ENCODE data around the gene NEO1.

The NEO1 gene

DNA sequence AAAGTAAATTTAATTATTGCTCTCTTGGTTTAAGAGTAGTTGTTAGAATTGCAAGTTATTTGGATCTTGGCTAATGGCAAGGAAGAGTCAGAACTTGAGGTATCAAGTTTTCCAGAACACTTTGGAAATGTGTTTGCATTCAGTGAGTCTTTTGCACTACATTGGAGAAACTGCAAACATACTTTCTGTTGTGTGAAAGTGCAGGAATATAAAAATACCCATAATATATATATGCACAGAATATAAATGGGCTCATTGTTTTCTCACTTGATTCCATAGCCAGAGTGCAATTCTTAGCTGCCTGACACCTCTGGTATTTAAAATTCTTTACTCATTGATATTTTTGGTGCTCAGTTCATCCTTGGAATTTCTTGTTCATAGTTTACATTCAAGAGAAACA, 223.6 kb downstream of the NEO1 start:
- no peak for TF ChIP-seq EZH2 (IDR thresholded peaks at IDR 0.05; ENCODE audit: borderline replicate concordance, low read length)
- TF ChIP-seq, protein P1, sequence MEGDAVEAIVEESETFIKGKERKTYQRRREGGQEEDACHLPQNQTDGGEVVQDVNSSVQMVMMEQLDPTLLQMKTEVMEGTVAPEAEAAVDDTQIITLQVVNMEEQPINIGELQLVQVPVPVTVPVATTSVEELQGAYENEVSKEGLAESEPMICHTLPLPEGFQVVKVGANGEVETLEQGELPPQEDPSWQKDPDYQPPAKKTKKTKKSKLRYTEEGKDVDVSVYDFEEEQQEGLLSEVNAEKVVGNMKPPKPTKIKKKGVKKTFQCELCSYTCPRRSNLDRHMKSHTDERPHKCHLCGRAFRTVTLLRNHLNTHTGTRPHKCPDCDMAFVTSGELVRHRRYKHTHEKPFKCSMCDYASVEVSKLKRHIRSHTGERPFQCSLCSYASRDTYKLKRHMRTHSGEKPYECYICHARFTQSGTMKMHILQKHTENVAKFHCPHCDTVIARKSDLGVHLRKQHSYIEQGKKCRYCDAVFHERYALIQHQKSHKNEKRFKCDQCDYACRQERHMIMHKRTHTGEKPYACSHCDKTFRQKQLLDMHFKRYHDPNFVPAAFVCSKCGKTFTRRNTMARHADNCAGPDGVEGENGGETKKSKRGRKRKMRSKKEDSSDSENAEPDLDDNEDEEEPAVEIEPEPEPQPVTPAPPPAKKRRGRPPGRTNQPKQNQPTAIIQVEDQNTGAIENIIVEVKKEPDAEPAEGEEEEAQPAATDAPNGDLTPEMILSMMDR (IDR thresholded peaks at IDR 0.05; ENCODE audit: low read length), result no peak
- no peaks in the 10 kb centered on the region for H3K4me1 ChIP-seq (ENCODE audit: insufficient read depth, low read length, severe bottlenecking)
- no peaks in the 10 kb centered on the region for H3K36me3 ChIP-seq (ENCODE audit: insufficient read depth, low read length)
- H2AFZ ChIP-seq (ENCODE audit: low read length), result no peak overlapping the region
- no peaks in the 10 kb centered on the region for H3F3A ChIP-seq (ENCODE audit: insufficient read depth, low read length)
- no peaks in the 10 kb centered on the region for H3K9me3 ChIP-seq (ENCODE audit: low read length)
- no peak overlapping the region for H3K4me2 ChIP-seq (ENCODE audit: low read length)
- no peak overlapping the region for H3K9ac ChIP-seq (ENCODE audit: low read length)
- no peak overlapping the region for H3K27ac ChIP-seq (ENCODE audit: low read depth, low read length, poor library complexity, severe bottlenecking)
- no peaks in the 10 kb centered on the region for H3K9me2 ChIP-seq (ENCODE audit: low read depth, low read length)
- no peaks in the 10 kb centered on the region for H4K20me1 ChIP-seq (ENCODE audit: insufficient read depth, low read length)
- H3K79me2 ChIP-seq (ENCODE audit: insufficient read depth, low read length), result no peaks in the 10 kb centered on the region
- H3K27me3 ChIP-seq (ENCODE audit: insufficient read depth, low read length), result no peaks in the 10 kb centered on the region
- H3K4me3 ChIP-seq (ENCODE audit: low read depth, low read length, poor library complexity, severe bottlenecking), result no peak overlapping the region

DNA sequence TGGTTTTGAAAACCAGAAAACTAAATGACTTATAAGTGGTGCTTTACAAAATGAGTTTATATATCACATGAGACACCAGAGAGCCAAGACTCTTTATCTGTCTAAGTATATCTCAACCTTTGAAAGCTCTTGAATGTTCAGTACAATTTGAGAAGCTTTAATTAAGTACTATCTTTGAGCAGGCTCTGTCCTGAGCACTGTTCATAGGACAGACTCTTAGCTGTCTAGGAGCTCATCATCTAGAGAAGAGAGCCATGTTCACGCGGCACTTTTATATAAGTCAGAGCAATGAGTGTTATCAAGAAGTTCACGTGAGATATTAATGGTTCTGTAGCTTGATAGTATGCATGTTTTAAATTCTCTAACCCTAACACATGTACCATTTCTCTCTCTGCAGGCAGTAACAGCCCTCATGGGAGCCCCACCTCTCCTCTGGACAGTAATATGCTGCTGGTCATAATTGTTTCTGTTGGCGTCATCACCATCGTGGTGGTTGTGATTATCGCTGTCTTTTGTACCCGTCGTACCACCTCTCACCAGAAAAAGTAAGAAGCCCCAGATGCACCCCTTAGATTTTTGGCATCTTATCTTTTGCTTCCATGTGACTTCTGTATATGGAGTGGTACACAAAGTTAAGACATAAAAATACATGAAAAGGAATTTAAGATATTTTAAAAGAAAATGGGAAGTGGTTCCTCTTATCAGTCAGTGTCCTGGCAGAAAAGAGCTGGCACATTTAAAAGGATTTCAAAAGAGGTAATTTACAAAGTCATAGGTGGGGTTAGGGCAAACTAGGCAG, 230.5 kb downstream of the NEO1 start:
- Histone ChIP-seq H4K20me1 (ENCODE audit: insufficient read depth, low read length) (no peaks in the 10 kb centered on the region), H3K9me2 (ENCODE audit: low read depth, low read length) (no peaks in the 10 kb centered on the region), H3K36me3 (ENCODE audit: insufficient read depth, low read length) (no peaks in the 10 kb centered on the region), H3K4me2 (ENCODE audit: low read length) (no peak overlapping the region), H3K4me1 (ENCODE audit: insufficient read depth, low read length, severe bottlenecking) (no peaks in the 10 kb centered on the region), H3K27me3 (ENCODE audit: insufficient read depth, low read length) (no peaks in the 10 kb centered on the region), H3K9ac (ENCODE audit: low read length) (no peak overlapping the region), H3K4me3 (ENCODE audit: low read depth, low read length, poor library complexity, severe bottlenecking) (no peak overlapping the region), H3K79me2 (ENCODE audit: insufficient read depth, low read length) (no peaks in the 10 kb centered on the region), H3F3A (ENCODE audit: insufficient read depth, low read length) (no peaks in the 10 kb centered on the region), H3K9me3 (ENCODE audit: low read length) (no peaks in the 10 kb centered on the region), H3K27ac (ENCODE audit: low read depth, low read length, poor library complexity, severe bottlenecking) (no peak overlapping the region), H2AFZ (ENCODE audit: low read length) (no peak overlapping the region)
- TF ChIP-seq, protein P1 (IDR thresholded peaks at IDR 0.05; ENCODE audit: low read length), result no peak
- no peak for TF ChIP-seq EZH2 (IDR thresholded peaks at IDR 0.05; ENCODE audit: borderline replicate concordance, low read length)

DNA sequence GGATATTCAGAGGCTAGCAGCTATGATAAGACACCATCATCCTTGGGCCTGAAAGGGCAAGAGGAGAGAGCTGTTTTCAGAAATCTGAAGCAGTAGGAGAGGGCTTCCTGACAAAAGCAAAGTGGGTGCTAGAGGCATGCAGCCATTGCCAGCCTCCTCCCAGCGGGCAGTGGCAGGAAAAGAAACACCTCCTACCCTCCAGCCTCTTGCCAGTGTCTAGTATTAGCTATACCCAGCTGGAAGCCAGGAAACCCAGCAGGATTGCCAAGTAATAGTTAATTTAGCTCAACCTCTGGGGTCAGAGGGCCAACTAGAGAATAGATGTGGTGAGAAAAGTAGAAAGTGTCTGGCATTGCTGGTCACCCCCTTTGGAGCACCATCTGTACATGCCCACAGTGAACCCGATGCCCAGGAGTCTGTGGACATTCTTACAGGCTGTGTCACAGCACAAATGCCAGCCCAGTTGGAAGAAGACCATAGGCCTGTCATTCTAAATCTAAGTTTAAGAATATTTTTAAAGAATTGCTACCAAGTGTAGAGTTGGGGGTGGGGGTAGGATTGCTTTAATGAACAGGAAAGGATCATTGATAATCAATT, 231.2 kb downstream of the NEO1 start:
- H3K27me3 ChIP-seq (ENCODE audit: insufficient read depth, low read length), result no peaks in the 10 kb centered on the region
- no peak overlapping the region for H3K4me2 ChIP-seq (ENCODE audit: low read length)
- H3K27ac ChIP-seq (ENCODE audit: low read depth, low read length, poor library complexity, severe bottlenecking), result no peak overlapping the region
- no peaks in the 10 kb centered on the region for H3K4me1 ChIP-seq (ENCODE audit: insufficient read depth, low read length, severe bottlenecking)
- H3K36me3 ChIP-seq (ENCODE audit: insufficient read depth, low read length), result no peaks in the 10 kb centered on the region
- no peaks in the 10 kb centered on the region for H3K9me2 ChIP-seq (ENCODE audit: low read depth, low read length)
- no peaks in the 10 kb centered on the region for H4K20me1 ChIP-seq (ENCODE audit: insufficient read depth, low read length)
- H3K9me3 ChIP-seq (ENCODE audit: low read length), result no peaks in the 10 kb centered on the region
- H2AFZ ChIP-seq (ENCODE audit: low read length), result no peak overlapping the region
- no peak overlapping the region for H3K4me3 ChIP-seq (ENCODE audit: low read depth, low read length, poor library complexity, severe bottlenecking)
- TF ChIP-seq EZH2 (IDR thresholded peaks at IDR 0.05; ENCODE audit: borderline replicate concordance, low read length), result no peak
- TF ChIP-seq, protein P1 (IDR thresholded peaks at IDR 0.05; ENCODE audit: low read length), result no peak
- H3K9ac ChIP-seq (ENCODE audit: low read length), result no peak overlapping the region
- H3F3A ChIP-seq (ENCODE audit: insufficient read depth, low read length), result no peaks in the 10 kb centered on the region
- H3K79me2 ChIP-seq (ENCODE audit: insufficient read depth, low read length), result no peaks in the 10 kb centered on the region

Data from OCI-LY1 (cell line).